NCI-H1930 (cell line): Measurements from ENCODE around the gene ARHGAP24.
"Not testable (repeated sequence)": the region's sequence is repeated elsewhere in the genome, so short reads cannot be mapped to it uniquely, and the experiment has no call there.

ENCODE experiments used
- DNase-seq, 2 experiments: peaks; one replicate each; lab custom pipeline; 2025; lab: John Stamatoyannopoulos, UW

ARHGAP24 gene

DNA sequence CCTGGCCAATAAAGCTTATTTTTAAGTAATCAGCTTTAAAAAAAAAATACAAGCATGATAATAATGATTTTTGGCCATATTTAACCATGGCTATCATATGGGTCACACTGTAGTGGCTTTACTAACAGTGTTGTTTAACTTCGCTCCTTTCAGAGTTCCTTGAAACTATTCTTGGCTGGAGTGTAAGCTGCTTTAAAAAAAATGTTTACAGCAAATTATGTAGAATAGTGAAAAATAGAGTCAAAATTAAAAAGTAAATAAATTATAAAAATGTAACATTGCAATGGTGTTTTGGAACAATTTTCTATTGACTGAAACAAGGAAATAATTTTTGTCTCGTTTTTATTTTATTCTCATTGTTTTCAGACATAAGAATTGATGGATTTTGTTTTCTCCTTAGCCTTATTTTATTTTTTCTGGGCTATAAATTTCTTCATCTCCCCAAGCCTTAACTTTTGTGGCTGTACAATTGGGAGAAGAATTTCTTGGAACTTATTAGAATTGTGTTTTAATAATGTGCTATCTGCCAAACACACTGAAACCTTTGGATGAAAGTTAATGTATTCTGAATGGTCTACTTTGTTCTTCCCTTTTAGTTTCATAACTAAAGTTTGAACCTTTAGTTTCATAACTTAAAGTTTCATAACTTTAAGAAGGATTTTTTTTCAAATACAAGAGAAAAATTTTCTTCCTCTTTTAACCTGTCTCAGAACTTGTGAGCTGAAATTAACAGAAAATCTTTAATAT, 182.0 kb downstream of the ARHGAP24 start:
- no peak for DNase-seq

DNA sequence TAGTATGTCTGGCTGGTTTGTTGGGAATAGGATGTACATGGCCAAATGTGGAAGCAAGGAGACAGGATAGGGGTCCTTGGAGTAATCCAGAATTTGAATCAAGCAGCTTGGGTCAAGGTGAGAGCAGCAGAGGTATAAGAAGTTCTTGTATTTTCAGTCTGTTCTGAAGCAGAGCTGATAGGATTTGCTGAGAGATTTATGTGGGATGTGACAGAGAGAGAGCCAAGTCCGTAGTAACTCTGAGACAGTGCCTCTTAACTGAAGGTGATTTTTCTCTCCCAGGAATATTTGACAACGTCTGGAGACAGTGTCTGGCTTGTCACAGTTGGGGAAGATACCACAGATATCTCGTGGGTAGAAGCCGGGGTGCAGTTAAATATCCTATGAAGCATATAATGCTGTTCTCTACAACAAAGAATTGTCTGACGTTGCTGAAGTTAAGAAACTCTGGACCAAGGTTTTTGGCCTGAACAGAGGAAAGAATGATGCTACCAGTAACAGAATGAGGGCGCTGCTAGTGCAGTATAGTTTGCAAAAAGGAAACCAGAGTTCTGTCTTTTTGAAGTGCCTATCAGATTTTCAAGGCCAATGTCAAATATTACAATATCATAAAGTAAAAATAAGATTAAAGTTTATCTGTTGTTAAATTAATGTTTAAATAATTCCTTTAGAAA, 184.0 kb downstream of the ARHGAP24 start:
- DNase-seq, result no peak

- no peak for DNase-seq
These were observed 184.8 kb downstream of the ARHGAP24 start for GRCh38 chr4:85659610-85660218.

DNA sequence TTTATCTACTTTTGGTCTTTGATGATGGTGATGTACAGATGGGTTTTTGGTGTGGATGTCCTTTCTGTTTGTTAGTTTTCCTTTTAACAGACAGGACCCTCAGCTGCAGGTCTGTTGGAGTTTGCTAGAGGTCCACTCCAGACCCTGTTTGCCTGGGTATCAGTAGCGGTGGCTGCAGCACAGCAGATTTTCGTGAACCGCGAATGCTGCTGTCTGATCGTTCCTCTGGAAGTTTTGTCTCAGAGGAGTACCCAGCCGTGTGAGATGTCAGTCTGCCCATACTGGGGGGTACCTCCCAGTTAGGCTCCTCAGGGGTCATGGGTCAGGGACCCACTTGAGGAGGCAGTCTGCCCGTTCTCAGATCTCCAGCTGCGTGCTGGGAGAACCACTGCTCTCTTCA, 191.7 kb downstream of the ARHGAP24 start:
- DNase-seq, result not testable (repeated sequence)

GRCh38 chr4:85669204-85669603, 194.3 kb downstream of the ARHGAP24 start:
- no peak for DNase-seq

GRCh38 chr4:85669992-85670548, 195.1 kb downstream of the ARHGAP24 start:
- no peak for DNase-seq

- no peak for DNase-seq
These were observed 196.2 kb downstream of the ARHGAP24 start for GRCh38 chr4:85671120-85671519.

GRCh38 chr4:85672116-85672515, 197.2 kb downstream of the ARHGAP24 start:
- DNase-seq, result no peak

DNA sequence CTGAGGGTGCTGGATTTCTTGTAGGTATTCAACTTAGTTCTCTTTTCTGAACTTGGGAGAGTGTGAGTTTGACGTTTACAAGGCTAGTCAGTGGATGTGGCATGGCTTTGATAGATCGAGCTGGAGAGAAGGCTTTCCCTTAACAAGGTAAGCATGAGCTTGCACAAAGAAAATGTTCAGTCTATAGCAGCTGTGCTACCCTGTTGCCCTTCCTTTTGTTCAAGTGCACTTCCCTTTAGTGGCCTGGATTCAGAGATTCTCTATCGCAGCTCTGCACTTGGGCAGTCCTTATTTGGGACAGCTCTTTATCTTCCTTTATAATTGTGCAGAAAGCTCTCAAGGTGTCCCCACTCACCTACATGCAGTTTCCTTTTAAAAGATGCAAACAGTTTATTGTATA, 198.0 kb downstream of the ARHGAP24 start:
- no peak for DNase-seq

- DNase-seq, result no peak
These were observed 198.6 kb downstream of the ARHGAP24 start for GRCh38 chr4:85673540-85673939.

DNA sequence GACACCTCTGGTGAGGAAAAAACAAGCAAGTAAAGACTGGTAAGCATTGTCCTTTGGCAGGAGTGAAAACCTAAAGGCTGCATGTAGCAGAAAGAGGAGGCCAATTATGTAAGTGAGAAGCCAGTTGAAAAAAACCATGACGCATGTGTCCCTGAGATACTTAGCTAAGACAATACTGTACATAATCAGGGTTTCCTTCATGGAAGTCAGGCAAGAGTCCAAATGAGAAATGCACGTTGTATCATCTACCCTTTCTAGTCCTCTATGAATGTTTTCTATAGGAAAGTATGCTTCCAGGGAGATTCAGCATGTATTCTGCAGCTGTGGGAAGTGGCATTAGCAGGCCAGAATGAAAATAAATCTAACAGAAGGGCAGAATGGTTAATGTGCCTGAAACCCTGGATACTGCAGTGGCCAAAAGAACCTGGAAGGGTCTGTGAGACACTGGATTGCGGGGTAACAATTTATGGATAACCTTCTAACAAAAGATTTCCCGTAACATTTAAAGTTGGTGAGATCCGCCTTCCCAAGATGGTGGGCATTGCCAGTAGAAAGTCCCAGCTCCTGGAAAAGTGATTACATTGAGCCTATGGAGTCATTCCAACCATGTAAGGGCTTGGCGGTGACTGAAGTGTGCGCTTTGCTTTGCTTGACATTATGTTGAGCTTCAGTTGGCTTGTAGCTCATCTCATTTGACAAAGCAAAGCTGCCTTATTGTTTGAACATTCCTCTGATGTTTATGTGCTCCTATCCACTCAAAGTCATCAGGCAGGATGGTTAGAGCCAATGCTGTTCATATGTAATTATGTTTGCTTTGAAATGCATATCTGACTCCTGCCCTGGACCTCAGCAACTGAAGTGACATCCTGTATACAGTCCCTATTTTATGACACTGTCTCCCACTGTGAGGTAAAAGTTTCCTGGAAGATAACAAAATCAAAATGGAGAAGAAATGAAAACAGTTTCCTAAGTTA, 200.4 kb downstream of the ARHGAP24 start:
- DNase-seq, result peak in 1 of 2 experiments; percentile 53

DNA sequence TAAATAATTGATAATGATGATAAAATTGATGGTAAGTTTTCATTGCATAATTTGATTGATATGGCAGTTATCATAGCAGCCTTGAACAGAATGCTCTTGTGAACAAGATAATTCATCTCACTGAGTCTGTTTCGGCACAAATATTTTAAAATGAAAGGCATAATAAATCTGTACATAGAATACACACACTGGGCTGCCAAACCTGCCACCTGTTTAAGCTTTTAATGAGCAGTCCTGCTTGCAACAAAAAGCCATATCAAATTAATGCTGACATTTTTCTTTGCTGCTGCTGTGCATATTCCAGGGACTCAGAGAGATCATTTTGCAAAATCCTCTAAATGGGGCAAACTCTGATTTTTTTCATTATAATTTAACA, 201.1 kb downstream of the ARHGAP24 start:
- DNase-seq, result no peak

GRCh38 chr4:85676850-85677590, 202.1 kb downstream of the ARHGAP24 start:
- no peak for DNase-seq

- DNase-seq, result peak in 1 of 2 experiments; percentile 12
These were observed 206.3 kb downstream of the ARHGAP24 start for GRCh38 chr4:85681221-85681657.

- no peak for DNase-seq
These were observed 207.0 kb downstream of the ARHGAP24 start for GRCh38 chr4:85681921-85682320.

DNA sequence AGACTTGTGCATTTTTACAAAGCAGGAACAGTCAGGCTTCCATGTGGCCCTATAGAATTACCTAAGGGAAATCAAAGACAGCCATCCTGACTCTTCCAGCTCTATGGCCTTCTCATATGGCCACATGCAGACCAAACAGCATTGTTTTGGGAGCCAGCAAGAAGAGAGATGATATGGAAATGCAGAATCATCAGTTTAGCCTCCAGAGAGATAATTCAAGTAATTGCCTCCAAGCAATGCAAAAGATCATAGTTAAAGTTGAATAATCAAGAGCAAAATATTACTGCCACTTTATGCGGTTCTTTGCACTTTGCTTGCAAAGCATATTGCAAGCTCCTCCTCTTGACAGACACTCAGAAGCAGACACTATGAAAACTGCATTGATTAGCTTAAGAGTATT, 207.4 kb downstream of the ARHGAP24 start:
- DNase-seq, result no peak

DNA sequence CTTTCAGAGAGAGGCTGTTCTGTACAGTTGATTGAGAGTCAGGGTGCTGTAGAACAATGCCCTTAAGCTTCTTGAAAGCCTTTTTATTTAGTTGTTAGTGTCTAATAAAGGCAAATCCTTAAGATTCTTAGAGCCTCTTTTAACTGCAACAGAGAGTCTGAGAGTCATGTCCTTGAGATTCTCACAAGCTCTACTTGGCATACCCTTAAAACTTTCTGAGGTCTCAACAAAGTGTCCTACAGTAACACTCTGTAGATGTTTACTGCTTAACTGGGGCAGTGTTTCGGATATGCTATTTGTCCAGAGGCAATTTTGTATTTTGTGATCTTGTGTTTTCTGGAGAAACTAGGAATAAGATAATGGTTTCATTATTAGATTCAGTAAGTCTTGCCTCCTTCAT, 209.7 kb downstream of the ARHGAP24 start:
- DNase-seq, result no peak

GRCh38 chr4:85686398-85686797, 211.4 kb downstream of the ARHGAP24 start:
- DNase-seq, result no peak

DNA sequence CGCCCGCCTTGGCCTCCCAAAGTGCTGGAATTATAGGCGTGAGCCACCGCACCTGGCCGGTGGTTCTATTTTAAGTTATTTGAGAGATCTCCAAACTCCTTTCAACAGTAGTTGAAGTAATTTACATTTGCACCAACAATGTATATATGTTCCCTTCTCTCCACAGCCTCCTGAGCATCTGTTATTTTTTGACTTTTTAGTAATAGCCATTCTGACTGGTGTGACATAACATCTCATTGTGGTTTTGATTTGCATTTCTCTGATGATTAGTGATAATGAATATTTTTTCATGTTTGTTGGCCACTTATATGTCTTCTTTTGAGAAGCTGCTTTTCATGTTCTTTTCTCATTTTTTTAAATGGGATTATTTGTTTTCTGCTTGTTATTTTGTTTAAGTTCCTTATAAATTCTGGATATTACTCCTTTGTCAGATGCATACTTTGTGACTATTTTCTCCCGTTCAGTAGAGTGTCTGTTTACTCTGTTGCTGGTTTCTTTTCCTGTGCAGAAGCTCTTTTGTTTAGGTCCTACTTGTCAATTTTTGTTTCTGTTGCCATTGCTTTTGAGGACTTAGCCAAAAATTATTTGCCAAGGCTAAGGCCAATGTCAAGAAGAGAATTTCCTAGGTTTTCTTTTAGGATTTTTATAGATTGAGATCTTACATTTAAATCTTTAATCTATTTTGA, 213.2 kb downstream of the ARHGAP24 start:
- no peak for DNase-seq

GRCh38 chr4:85696661-85697060, 221.7 kb downstream of the ARHGAP24 start:
- no peak for DNase-seq
